Measurements from ENCODE around the gene PKN1. TPM values are rescaled to one million over a fixed set of nuclear protein-coding genes. Genes with fewer than 3 reads are reported as not detected.

PKN1 gene
- polyA plus RNA-seq, 1 donor (not counting 4 experiments of a cell fraction or from before 2014, with no cell fraction given): 0.62 TPM

DNA sequence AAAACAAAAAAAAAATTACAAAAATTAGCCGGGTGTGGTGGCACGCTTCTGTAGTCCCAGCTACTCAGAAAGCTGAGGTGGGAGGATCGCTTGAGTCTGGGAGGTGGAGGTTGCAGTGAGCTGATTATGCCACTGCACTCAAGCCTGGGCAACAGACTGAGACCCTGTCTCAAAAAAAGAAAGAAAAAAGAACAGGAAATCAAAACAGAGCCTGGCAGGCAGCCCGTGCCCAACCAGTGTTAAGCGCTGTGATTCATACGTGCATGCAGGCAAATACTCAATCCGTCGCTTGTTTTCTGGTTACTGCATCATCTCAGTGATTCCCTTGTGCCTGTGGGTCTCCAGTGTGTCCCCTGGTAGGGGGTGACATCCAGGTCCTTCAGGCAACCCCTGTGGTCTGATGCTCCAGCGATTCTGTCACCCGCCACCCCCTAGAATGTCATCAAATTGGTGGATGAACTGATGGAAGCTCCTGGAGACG is 32.1 kb upstream of the PKN1 start:
- TF ChIP-seq, protein P1, sequence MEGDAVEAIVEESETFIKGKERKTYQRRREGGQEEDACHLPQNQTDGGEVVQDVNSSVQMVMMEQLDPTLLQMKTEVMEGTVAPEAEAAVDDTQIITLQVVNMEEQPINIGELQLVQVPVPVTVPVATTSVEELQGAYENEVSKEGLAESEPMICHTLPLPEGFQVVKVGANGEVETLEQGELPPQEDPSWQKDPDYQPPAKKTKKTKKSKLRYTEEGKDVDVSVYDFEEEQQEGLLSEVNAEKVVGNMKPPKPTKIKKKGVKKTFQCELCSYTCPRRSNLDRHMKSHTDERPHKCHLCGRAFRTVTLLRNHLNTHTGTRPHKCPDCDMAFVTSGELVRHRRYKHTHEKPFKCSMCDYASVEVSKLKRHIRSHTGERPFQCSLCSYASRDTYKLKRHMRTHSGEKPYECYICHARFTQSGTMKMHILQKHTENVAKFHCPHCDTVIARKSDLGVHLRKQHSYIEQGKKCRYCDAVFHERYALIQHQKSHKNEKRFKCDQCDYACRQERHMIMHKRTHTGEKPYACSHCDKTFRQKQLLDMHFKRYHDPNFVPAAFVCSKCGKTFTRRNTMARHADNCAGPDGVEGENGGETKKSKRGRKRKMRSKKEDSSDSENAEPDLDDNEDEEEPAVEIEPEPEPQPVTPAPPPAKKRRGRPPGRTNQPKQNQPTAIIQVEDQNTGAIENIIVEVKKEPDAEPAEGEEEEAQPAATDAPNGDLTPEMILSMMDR (optimal IDR thresholded peaks at IDR 0.05 in 1 of 3, IDR thresholded peaks at IDR 0.05 in 1 of 3, conservative IDR thresholded peaks at IDR 0.05 in 1 of 3; ENCODE audit: extremely low read depth in 1 of 3, insufficient read depth in 2 of 3, low read length in 3 of 3): no peak
- TF ChIP-seq EZH2 (IDR thresholded peaks at IDR 0.05; ENCODE audit: low read length): no peak
- no peak overlapping the region for H3K27ac ChIP-seq (ENCODE audit: control insufficient read depth, insufficient read depth, low read length)
- dilution Hi-C loops (cut with MboI; ENCODE audit: extremely low pct_ligation_motif_present, low sequenced_read_pairs): no loop called here

DNA sequence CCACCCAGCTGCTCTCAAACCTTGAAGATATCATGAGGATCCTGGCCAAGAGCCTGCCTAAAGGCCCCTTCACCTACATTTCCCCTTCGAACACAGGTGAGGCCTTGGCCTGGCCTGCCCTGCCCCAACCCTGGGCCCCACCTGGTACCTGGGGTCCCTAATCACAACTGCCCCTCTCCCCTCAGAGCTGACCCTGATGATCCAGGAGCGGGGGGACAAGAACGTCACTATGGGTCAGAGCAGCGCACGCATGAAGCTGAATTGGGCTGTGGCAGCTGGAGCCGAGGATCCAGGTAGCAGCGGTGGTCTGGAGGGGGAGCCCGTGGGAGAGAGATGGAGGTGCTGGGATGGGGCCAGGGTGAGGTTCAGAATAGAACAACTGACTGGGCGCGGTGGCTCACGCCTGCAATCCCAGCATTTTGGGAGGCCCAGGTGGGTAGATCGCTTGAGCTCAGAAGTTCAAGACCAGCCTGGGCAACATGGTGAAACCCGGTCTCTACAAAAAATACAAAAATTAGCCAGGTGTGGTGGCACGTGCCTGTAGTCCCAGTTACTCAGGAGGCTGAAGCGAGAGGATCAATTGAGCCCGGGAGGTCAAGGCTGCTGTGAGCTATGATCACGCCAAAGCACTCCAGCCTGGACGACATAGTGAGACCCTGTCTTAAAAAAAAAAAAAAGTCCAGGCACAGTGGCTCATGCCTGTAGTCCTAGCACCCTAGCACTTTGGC is 31.5 kb upstream of the PKN1 start:
- Histone ChIP-seq H3K4me1 (ENCODE audit: control insufficient read depth, extremely low read depth, insufficient read depth, low read length) (peaks cover 3% of the 10 kb centered on the region), H3K4me3 (ENCODE audit: control insufficient read depth in 2 of 3, extremely low read depth in 1 of 3, insufficient read depth in 2 of 3, low read depth in 1 of 3, low read length in 3 of 3) (no peak overlapping the region), H3K9me3 (ENCODE audit: control insufficient read depth, low read depth, low read length) (no peaks in the 10 kb centered on the region), H3K27ac (ENCODE audit: control insufficient read depth, insufficient read depth, low read length) (peak overlapping the region; percentile 31), H3K4me2 (ENCODE audit: control insufficient read depth, extremely low read depth, insufficient read depth, low read depth, low read length) (no peak overlapping the region), H3K27me3 (ENCODE audit: control insufficient read depth, extremely low read depth, insufficient read depth, low read length) (no peaks in the 10 kb centered on the region), H4K20me1 (ENCODE audit: control insufficient read depth, extremely low read depth, insufficient read depth, low read length) (peaks cover 5% of the 10 kb centered on the region), H3K79me2 (ENCODE audit: control insufficient read depth, insufficient read depth, low read length) (no peaks in the 10 kb centered on the region), H3K36me3 (ENCODE audit: control insufficient read depth in 2 of 2, extremely low read depth in 1 of 2, insufficient read depth in 2 of 2, low read length in 2 of 2) (peaks cover 2 to 7% of the 10 kb centered on the region in 2 experiments), H2AFZ (ENCODE audit: control insufficient read depth, low read length) (no peak overlapping the region), H3K9ac (ENCODE audit: control insufficient read depth, extremely low read depth, insufficient read depth, low read length) (no peak overlapping the region), H3K9me1 (ENCODE audit: control insufficient read depth, extremely low read depth, insufficient read depth, low read length) (no peaks in the 10 kb centered on the region)
- FAIRE-seq (no peak), DNase-seq (ENCODE audit: low read depth, low spot score) (no peak)
- dilution Hi-C loops (cut with MboI; ENCODE audit: extremely low pct_ligation_motif_present, low sequenced_read_pairs): no loop called here
- TF ChIP-seq EZH2 (IDR thresholded peaks at IDR 0.05; ENCODE audit: low read length): no peak
- TF ChIP-seq, protein P1 (optimal IDR thresholded peaks at IDR 0.05 in 1 of 3, IDR thresholded peaks at IDR 0.05 in 1 of 3, conservative IDR thresholded peaks at IDR 0.05 in 1 of 3; ENCODE audit: extremely low read depth in 1 of 3, insufficient read depth in 2 of 3, low read length in 3 of 3): no peak

More for the DNA sequence above, 32.1 kb upstream of the PKN1 start:
- Histone ChIP-seq H3K4me1 (ENCODE audit: control insufficient read depth, extremely low read depth, insufficient read depth, low read length) (peaks cover 3% of the 10 kb centered on the region), H3K4me3 (ENCODE audit: control insufficient read depth in 2 of 3, extremely low read depth in 1 of 3, insufficient read depth in 2 of 3, low read depth in 1 of 3, low read length in 3 of 3) (no peak overlapping the region), H3K9me1 (ENCODE audit: control insufficient read depth, extremely low read depth, insufficient read depth, low read length) (no peaks in the 10 kb centered on the region), H3K36me3 (ENCODE audit: control insufficient read depth in 2 of 2, extremely low read depth in 1 of 2, insufficient read depth in 2 of 2, low read length in 2 of 2) (peaks cover 0 to 6% of the 10 kb centered on the region in 2 experiments), H3K27me3 (ENCODE audit: control insufficient read depth, extremely low read depth, insufficient read depth, low read length) (no peaks in the 10 kb centered on the region), H4K20me1 (ENCODE audit: control insufficient read depth, extremely low read depth, insufficient read depth, low read length) (peaks cover 4% of the 10 kb centered on the region), H3K79me2 (ENCODE audit: control insufficient read depth, insufficient read depth, low read length) (no peaks in the 10 kb centered on the region), H3K4me2 (ENCODE audit: control insufficient read depth, extremely low read depth, insufficient read depth, low read depth, low read length) (no peak overlapping the region), H2AFZ (ENCODE audit: control insufficient read depth, low read length) (no peak overlapping the region), H3K9ac (ENCODE audit: control insufficient read depth, extremely low read depth, insufficient read depth, low read length) (no peak overlapping the region), H3K9me3 (ENCODE audit: control insufficient read depth, low read depth, low read length) (no peaks in the 10 kb centered on the region)
- FAIRE-seq: no peak
- no peak for DNase-seq (ENCODE audit: low read depth, low spot score)
